ENCODE data around the gene PYGB.

GRCh38 chr20:25289886-25290597, 42.2 kb downstream of the PYGB start:
- TF ChIP-seq POLR2AphosphoS5 (IDR thresholded peaks at IDR 0.05; ENCODE audit: low read depth, low read length) (no peak), REST (IDR thresholded peaks at IDR 0.05; ENCODE audit: insufficient read depth in 1 of 2, low read depth in 2 of 2, low read length in 2 of 2) (no peak), SIN3A (IDR thresholded peaks at IDR 0.05; ENCODE audit: borderline replicate concordance, insufficient read depth, low read length) (no peak)

Measured in PFSK-1 (cell line).